Caco-2 (cell line): Measurements from ENCODE around the gene RAPGEF5. TPM values are rescaled to one million over a fixed set of nuclear protein-coding genes. Genes with fewer than 3 reads are reported as not detected.
A peak's percentile ranks its signal among the peaks of the same experiment; 100 is the strongest.

Experiments used
- BruUV-seq: library from RNA; stranded (reverse); fragments of 400-500 nt; replicated peaks from 2 replicates; lab custom pipeline; 2021; lab: Mats Ljungman, UMichigan
- CTCF ChIA-PET: fragments of 300-600 bp; sonication (Branson Sonifier 250); formaldehyde crosslinking; loops from one replicate; lab custom pipeline; 2022; ENCODE audit warnings: antibody characterized with exemption; lab: Charles Lee
- POLR2A ChIA-PET: fragments of 300-600 bp; sonication (Branson Sonifier 250); formaldehyde crosslinking; loops from one replicate; lab custom pipeline; 2022; ENCODE audit warnings: antibody characterized with exemption; lab: Charles Lee
- DNase-seq, 2 experiments: peaks; one replicate each; pipeline versions ENCODE4 v3.0.0 to v3.0.0-alpha.2; 2020 to 2022
- H3K27me3 ChIP-seq: replicated peaks from 2 replicates; pipeline ENCODE4 v1.6.0; 2011; ENCODE audit warnings: low read length; ENCODE audit not compliant: control insufficient read depth, insufficient read depth
- H3K36me3 ChIP-seq: 2 replicates; pipeline ENCODE4 v1.5.1; 2011; ENCODE audit warnings: low read length; ENCODE audit not compliant: control insufficient read depth, insufficient read depth
- H3K4me1 ChIP-seq: fragments of 250-450 bp; sonication (Bioruptor Pico); 2 replicates; pipeline ENCODE4 v1.5.1; 2020; ENCODE audit warnings: mild to moderate bottlenecking
- H3K4me3 ChIP-seq: 2 replicates; pipeline ENCODE4 v1.5.1; 2011; ENCODE audit warnings: low read depth, mild to moderate bottlenecking, control low read depth, low read length
- H3K9me3 ChIP-seq: fragments of 250-450 bp; sonication (Bioruptor Pico); 2 replicates; pipeline ENCODE4 v1.5.1; 2020; ENCODE audit warnings: mild to moderate bottlenecking, moderate library complexity
- H3K27ac Mint-ChIP-seq: one replicate; pipeline ENCODE4 v1.8.0; 2022; ENCODE audit warnings: mixed read lengths; ENCODE audit not compliant: unreplicated experiment
- H3K27me3 Mint-ChIP-seq: one replicate; pipeline ENCODE4 v1.8.0; 2022; ENCODE audit warnings: mixed read lengths; ENCODE audit not compliant: insufficient read depth, unreplicated experiment
- H3K36me3 Mint-ChIP-seq: one replicate; pipeline ENCODE4 v1.8.0; 2022; ENCODE audit warnings: mild to moderate bottlenecking, mixed read lengths; ENCODE audit not compliant: insufficient read depth, unreplicated experiment
- H3K4me1 Mint-ChIP-seq: one replicate; pipeline ENCODE4 v1.8.0; 2022; ENCODE audit warnings: low read depth, mixed read lengths; ENCODE audit not compliant: unreplicated experiment
- H3K4me3 Mint-ChIP-seq: one replicate; pipeline ENCODE4 v1.8.0; 2022; ENCODE audit warnings: mild to moderate bottlenecking, moderate library complexity, mixed read lengths; ENCODE audit not compliant: unreplicated experiment
- H3K9me3 Mint-ChIP-seq: one replicate; pipeline ENCODE4 v1.8.0; 2022; ENCODE audit warnings: mixed read lengths; ENCODE audit not compliant: unreplicated experiment
- CTCF ChIP-seq, 2 experiments: fragments of 200-600 bp in 1 of 2; IDR thresholded peaks; 1 replicate in 1 of 2; 2 replicates in 1 of 2; pipeline versions ENCODE4 v1.5.1 to v1.8.0; 2011 to 2022; ENCODE audit warnings: antibody characterized with exemption in 1 of 2, control low read depth in 1 of 2, inconsistent platforms in 1 of 2, low read depth in 1 of 2, low read length in 1 of 2, mild to moderate bottlenecking in 1 of 2, moderate library complexity in 1 of 2; ENCODE audit not compliant: insufficient read depth in 1 of 2, severe bottlenecking in 1 of 2, unreplicated experiment in 1 of 2
- intact Hi-C: fragments of 100-400 bp; cut with micrococcal nuclease; formaldehyde crosslinking; loops from one replicate; pipeline ENCODE4 v1.10.0; 2022; ENCODE audit not compliant: unreplicated experiment
- total RNA-seq: library from RNA; stranded (reverse); gene quantifications from 2 replicates; pipeline ENCODE4 v1.2.3, GENCODE V29; 2022

The RAPGEF5 gene
- total RNA-seq, 1 experiment from 2014 or later: 16.9 TPM

GRCh38 chr7:22385326-22385725, 28.4 kb upstream of the RAPGEF5 start:
- ChIA-PET CTCF (no interaction called here), POLR2A (no interaction called here)
- Mint-ChIP-seq H3K27ac (no peak overlapping the region), H3K36me3 (no peaks in the 10 kb centered on the region), H3K27me3 (no peaks in the 10 kb centered on the region), H3K4me1 (no peaks in the 10 kb centered on the region), H3K9me3 (no peaks in the 10 kb centered on the region), H3K4me3 (no peak overlapping the region)
- Histone ChIP-seq H3K4me1 (no peaks in the 10 kb centered on the region), H3K4me3 (no peak overlapping the region), H3K27me3 (no peaks in the 10 kb centered on the region), H3K36me3 (no peaks in the 10 kb centered on the region), H3K9me3 (no peaks in the 10 kb centered on the region)
- TF ChIP-seq CTCF (IDR thresholded peaks at IDR 0.05; ENCODE audit: insufficient read depth in 1 of 2, low read depth in 1 of 2, low read length in 1 of 2, severe bottlenecking in 1 of 2, unreplicated experiment in 1 of 2): no peak
- BruUV-seq: no TSS peak
- intact Hi-C loops: no loop called here
- no peak for DNase-seq

GRCh38 chr7:22380333-22380732, 23.4 kb upstream of the RAPGEF5 start:
- no peaks in the 10 kb centered on the region for H3K27me3 ChIP-seq
- Mint-ChIP-seq H3K27ac (no peak overlapping the region), H3K4me3 (no peak overlapping the region), H3K27me3 (no peaks in the 10 kb centered on the region), H3K9me3 (no peaks in the 10 kb centered on the region), H3K36me3 (no peaks in the 10 kb centered on the region), H3K4me1 (no peaks in the 10 kb centered on the region)
- H3K4me1 ChIP-seq: no peaks in the 10 kb centered on the region
- no peak for DNase-seq
- no peaks in the 10 kb centered on the region for H3K36me3 ChIP-seq
- POLR2A ChIA-PET: no interaction called here
- no peaks in the 10 kb centered on the region for H3K9me3 ChIP-seq
- H3K4me3 ChIP-seq: no peak overlapping the region
- intact Hi-C loops: no loop called here
- no TSS peak for BruUV-seq
- CTCF ChIA-PET: interaction anchor here (1.0 kb wide), 1 partner anchor 25 kb away, joined by 6 read pairs; no protein-coding TSS in a partner anchor
- no peak for TF ChIP-seq CTCF (IDR thresholded peaks at IDR 0.05; ENCODE audit: insufficient read depth in 1 of 2, low read depth in 1 of 2, low read length in 1 of 2, severe bottlenecking in 1 of 2, unreplicated experiment in 1 of 2)

GRCh38 chr7:22378199-22378980, 21.4 kb upstream of the RAPGEF5 start:
- no peak for TF ChIP-seq CTCF (IDR thresholded peaks at IDR 0.05; ENCODE audit: insufficient read depth in 1 of 2, low read depth in 1 of 2, low read length in 1 of 2, severe bottlenecking in 1 of 2, unreplicated experiment in 1 of 2)
- Mint-ChIP-seq H3K36me3 (no peaks in the 10 kb centered on the region), H3K27me3 (no peaks in the 10 kb centered on the region), H3K4me3 (no peak overlapping the region), H3K9me3 (no peaks in the 10 kb centered on the region), H3K4me1 (no peaks in the 10 kb centered on the region), H3K27ac (no peak overlapping the region)
- H3K4me3 ChIP-seq: no peak overlapping the region
- ChIA-PET POLR2A (no interaction called here), CTCF (interaction anchor here (0.6 kb wide), 1 partner anchor 74 kb away, joined by 5 read pairs; no protein-coding TSS in a partner anchor)
- no peaks in the 10 kb centered on the region for H3K4me1 ChIP-seq
- intact Hi-C loops: no loop called here
- H3K27me3 ChIP-seq: no peaks in the 10 kb centered on the region
- BruUV-seq: no TSS peak
- no peaks in the 10 kb centered on the region for H3K9me3 ChIP-seq
- H3K36me3 ChIP-seq: no peaks in the 10 kb centered on the region
- peak in 1 of 2 experiments; percentile 18 for DNase-seq
